Left lobe of liver (tissue), 2 donors: ENCODE results near the gene P2RY6. TPM values are rescaled to one million over a fixed set of nuclear protein-coding genes. Genes with fewer than 3 reads are reported as not detected.
"Not testable (repeated sequence)": the region's sequence is repeated elsewhere in the genome, so short reads cannot be mapped to it uniquely, and the experiment has no call there.

Source experiments
- ATAC-seq: fragments of 200-7000 bp; cut with Tn5 transposase; one replicate; pipeline ENCODE4 v1.9.1; 2020; ENCODE audit warnings: mild to moderate bottlenecking, moderate library complexity
- DNase-seq: peaks from one replicate; pipeline ENCODE4 v3.0.0-alpha.2; 2020; ENCODE audit warnings: low spot score
- total RNA-seq: library from RNA; stranded (reverse); gene quantifications from one replicate; pipeline ENCODE4 v1.2.1, GENCODE V29; 2021
- donor health status: DM: no; HTN: no; CAD: no; lungs with moderate emphysema.
- donor health status: DM: no; HTN: yes; CAD: no.

The P2RY6 gene
- 0.25 TPM for total RNA-seq

GRCh38 chr11:73271936-73272679, at the start of gene P2RY6:
Gene P2RY6 (plus strand): TSS chr11:73272338. CDS start chr11:73296519, 24,181 bp downstream.
- ATAC-seq (peak; percentile 30), DNase-seq (peak; percentile 43)

GRCh38 chr11:73223998-73224730, 48.0 kb upstream of the P2RY6 start:
- DNase-seq (no peak), ATAC-seq (no peak)

- no peak for ATAC-seq
- DNase-seq: no peak
Measured at GRCh38 chr11:73225001-73225686, 47.0 kb upstream of the P2RY6 start.

GRCh38 chr11:73225851-73226250, 46.3 kb upstream of the P2RY6 start:
- DNase-seq (no peak), ATAC-seq (no peak)

- no peak for DNase-seq
- no peak for ATAC-seq
Measured at GRCh38 chr11:73226297-73227006, 45.7 kb upstream of the P2RY6 start.

GRCh38 chr11:73227571-73228211, 44.4 kb upstream of the P2RY6 start:
- DNase-seq (peak; percentile 48), ATAC-seq (peak; percentile 86)

- DNase-seq: peak; percentile 34
Measured at GRCh38 chr11:73228268-73229134, 43.6 kb upstream of the P2RY6 start.

GRCh38 chr11:73229321-73229895, 42.7 kb upstream of the P2RY6 start:
- no peak for ATAC-seq
- DNase-seq: peak; percentile 36

More at GRCh38 chr11:73228268-73229134, 43.6 kb upstream of the P2RY6 start:
- ATAC-seq: no peak

- ATAC-seq: no peak
- DNase-seq: peak; percentile 33
Measured at GRCh38 chr11:73229896-73230875, 42.0 kb upstream of the P2RY6 start.

GRCh38 chr11:73230931-73231330, 41.2 kb upstream of the P2RY6 start:
- ATAC-seq (no peak), DNase-seq (peak; percentile 38)

- DNase-seq: peak; percentile 26
Measured at GRCh38 chr11:73232487-73232886, 39.7 kb upstream of the P2RY6 start.

GRCh38 chr11:73233211-73233610, 38.9 kb upstream of the P2RY6 start:
- ATAC-seq (no peak), DNase-seq (peak; percentile 34)

More at GRCh38 chr11:73232487-73232886, 39.7 kb upstream of the P2RY6 start:
- not testable (repeated sequence) for ATAC-seq

- DNase-seq: peak; percentile 41
- peak; percentile 35 for ATAC-seq
Measured at GRCh38 chr11:73233692-73234470, 38.3 kb upstream of the P2RY6 start.

- DNase-seq (no peak), ATAC-seq (no peak)
Measured at GRCh38 chr11:73234471-73235181, 37.5 kb upstream of the P2RY6 start.

GRCh38 chr11:73235236-73235786, 36.8 kb upstream of the P2RY6 start:
- DNase-seq: no peak

GRCh38 chr11:73236205-73236765, 35.9 kb upstream of the P2RY6 start:
- DNase-seq: no peak
- no peak for ATAC-seq

More at GRCh38 chr11:73235236-73235786, 36.8 kb upstream of the P2RY6 start:
- peak; percentile 72 for ATAC-seq
